ENCODE results near the gene LINC00632.
"Not testable (repeated sequence)": the region's sequence is repeated elsewhere in the genome, so short reads cannot be mapped to it uniquely, and the experiment has no call there.

The LINC00632 gene

DNA sequence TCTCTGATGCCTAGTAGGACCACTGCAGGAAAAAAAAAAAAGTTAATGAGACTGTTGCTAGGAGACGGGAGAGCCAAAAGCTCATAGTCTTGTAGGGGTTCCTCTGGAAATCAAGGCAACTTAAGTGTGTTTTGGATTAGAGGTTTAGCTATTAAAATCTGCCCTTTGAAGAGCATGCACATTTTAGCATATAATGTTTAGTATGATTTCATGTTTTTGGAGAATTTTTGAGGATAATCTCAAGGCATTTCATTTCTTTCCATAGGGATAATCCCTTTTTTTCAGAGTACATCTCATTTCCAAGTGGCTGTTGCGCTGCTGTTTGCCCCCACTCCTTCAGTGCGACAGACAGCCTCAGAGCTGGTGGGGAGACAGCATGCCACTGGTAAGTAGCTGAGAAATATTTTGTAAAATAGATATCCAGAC lies at the start of gene LINC00632:
Gene LINC00632 (plus strand): TSS at position 339 of the 426 bp plus-strand sequence.
- no peak for DNase-seq (ENCODE audit: low read depth, low spot score)

DNA sequence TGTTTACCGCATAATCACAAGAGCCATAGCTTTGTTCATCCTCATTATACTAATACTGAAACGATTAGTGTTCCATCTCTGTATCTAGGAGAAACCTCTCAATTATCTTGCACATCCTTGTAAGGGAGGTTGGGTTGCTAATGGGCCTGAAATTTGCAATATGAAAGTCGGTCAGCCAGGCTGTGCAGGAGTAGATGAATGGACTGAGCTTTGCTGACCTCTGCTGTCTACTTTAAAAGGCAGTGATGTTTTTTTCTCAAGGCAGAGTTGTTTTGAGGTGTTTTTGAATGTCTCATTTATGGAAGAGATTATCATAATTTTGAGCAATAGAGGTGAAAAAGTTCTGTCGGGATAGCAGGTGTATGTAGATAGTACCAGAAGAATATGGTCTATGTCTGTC lies 47.9 kb upstream of the LINC00632 start:
- DNase-seq (ENCODE audit: low read depth, low spot score): no peak

DNA sequence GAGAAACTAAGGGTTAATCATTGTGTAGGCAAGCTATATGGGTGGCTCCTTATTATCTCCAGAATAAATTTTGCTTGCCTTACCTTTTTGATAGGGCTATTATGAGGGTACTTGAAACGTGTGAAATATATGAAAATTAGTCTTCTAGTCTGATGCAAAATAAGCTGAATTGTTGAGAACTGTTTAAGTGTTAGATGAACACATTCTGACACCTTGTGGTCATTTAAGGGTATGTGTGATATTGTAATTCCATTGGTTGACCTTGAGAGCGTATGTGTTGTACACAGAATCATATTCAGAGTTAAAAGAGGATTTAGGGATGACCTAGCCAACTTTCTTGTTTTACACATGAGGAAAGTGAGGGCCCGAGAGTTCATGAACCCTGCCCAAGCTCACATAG lies 44.6 kb upstream of the LINC00632 start:
- DNase-seq (ENCODE audit: low read depth, low spot score): no peak

GRCh38 chrX:140672840-140673731 lies 36.5 kb upstream of the LINC00632 start:
- DNase-seq (ENCODE audit: low read depth, low spot score): no peak

DNA sequence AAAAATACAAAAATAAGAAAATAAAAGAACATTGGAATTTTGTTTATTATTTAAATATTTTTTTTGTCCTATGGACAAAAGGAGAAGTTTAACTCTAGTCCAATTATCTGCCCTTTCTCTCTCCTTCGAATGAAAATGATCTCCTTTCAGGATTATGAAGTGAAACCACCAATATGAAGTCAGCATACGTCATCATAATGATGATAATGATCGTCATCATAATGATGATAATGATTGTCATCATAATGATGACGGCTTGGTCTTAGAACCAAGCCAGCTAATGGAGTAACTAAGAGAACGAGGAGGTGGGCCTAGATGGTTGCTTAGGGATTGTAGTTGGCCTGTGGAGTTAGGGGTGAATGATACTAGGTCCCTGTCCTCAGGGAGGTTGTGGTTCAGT lies 21.9 kb upstream of the LINC00632 start:
- no peak for DNase-seq (ENCODE audit: low read depth, low spot score)

DNA sequence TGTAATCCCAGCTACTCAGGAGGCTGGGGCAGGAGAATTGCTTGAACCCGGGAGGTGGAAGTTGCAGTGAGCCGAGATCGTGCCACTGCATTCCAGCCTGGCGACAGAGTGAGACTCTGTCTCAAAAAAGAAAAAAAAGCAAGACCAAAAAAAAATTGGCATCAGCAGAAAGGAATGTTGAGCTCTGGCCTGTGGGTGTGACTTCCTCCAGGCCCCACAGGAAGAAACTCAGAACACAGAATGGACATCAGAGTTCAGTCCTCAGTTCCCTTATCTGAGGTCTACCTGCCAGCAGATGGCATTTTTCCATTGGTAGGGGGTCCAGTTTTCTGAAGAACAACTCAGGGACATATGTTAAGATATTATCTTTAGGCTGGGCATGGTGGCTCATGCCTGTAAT lies 18.0 kb upstream of the LINC00632 start:
- DNase-seq (ENCODE audit: low read depth, low spot score): not testable (repeated sequence)

DNA sequence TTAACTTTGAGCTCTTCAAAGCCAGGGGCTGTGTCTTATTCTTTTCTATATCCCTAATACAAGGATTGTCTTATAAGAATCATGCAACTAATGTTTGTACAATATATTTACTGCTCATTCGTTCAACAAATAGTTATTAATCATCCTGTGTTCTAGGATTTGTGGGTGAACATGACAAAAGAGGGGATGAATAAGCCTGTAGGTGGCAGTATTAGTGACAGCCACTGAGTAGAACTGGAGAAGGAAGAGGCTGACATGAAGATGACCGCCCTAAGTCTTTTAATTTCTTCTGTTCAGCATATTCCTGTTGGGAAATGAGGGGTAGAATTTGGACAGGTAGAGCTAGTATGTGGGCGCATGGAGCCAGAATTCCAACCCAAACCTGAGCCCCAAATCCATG lies 11.9 kb upstream of the LINC00632 start:
- no peak for DNase-seq (ENCODE audit: low read depth, low spot score)

GRCh38 chrX:140701480-140701879 lies 8.1 kb upstream of the LINC00632 start:
- DNase-seq (ENCODE audit: low read depth, low spot score): no peak

DNA sequence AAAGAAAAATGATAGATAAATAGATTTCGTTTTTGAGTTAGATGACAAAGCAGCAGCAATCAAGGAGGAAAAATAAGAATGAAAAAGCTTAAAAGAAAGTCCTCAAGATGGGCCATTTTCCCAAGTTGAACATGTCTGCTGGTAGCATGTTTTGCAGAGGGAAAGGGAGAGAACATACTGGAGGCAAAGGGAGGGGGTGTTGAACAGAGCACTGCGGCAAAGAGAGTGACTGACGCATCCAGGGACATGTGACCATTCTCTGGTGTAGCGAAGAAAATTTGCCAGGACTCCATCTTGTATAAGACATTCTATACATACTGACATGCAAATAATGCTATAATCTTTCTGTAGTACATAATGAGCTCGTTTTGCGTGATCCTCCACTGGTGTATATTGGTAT lies 1.2 kb downstream of the LINC00632 start:
- DNase-seq (ENCODE audit: low read depth, low spot score): no peak

DNA sequence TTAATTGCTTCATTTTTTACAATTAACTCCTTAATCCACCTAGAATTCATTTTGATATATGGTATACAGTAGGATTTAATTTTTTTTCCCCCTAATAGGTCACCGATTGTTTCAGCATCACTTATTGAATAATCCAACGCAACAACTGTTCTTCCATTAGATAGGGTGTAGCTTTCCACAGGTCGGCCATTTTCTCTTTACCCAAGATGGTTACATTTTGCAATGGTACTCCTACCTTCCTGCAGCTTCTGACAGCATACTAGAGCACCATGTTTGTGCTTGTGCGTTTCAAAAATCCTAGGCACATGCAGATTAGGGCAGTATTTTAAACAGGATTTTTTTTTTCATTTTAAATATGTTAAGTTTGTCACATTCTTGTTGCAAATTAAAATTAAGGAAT lies 2.3 kb downstream of the LINC00632 start:
- no peak for DNase-seq (ENCODE audit: low read depth, low spot score)

DNA sequence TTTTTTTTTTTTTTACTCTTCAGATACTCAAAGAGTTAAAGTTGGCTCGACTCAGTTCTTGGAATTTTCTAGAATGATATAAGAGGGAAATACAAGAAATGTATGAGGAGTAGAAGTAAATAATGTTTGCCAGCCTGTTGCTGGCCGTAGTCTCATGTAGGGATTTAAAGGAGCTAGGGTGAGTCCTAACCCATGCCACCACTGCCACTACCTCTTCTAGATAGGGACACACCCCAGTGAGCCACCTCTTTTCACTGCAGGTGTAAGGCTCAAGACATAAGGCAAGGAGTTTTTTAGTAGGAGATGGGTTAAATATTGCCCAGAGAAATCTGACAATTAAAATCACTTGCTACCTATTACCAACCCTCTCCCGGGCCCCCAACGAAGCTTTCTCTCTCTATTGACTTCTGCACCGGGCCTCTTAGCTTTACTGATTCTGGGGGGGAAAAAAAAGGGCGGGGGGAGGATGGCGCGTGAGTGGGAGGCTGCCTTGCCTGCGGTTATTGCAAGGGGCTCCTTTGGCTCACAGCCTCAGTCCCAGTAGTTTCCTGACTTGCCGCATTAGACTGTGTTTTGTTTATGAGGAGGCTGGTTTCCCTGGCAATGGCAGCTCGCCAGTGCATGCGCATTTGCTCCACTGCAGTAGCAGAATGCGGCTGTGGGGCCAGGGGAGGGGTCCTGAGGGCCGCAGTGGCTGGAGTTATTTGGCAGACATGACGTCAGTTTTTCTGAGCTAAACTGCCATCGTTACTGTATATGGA lies 3.0 kb downstream of the LINC00632 start:
- DNase-seq (ENCODE audit: low read depth, low spot score): no peak

DNA sequence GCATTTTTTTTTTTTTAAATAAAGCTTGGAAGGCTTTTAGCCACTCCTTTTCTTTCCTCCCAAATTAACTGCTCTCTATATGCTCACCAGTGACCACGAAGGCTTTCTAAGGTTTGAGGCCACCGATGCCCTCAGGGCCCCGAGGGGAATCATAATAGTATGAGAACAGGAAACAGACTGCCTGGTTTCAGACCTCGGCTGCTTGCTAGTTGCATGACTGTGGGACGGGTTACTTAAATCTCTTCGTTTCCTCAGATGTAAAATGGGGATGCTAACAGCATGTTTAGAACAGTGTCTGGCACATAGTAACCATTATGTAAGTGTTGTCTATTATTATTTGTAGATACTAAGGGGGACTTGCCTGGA lies 3.6 kb downstream of the LINC00632 start:
- DNase-seq (ENCODE audit: low read depth, low spot score): no peak

DNA sequence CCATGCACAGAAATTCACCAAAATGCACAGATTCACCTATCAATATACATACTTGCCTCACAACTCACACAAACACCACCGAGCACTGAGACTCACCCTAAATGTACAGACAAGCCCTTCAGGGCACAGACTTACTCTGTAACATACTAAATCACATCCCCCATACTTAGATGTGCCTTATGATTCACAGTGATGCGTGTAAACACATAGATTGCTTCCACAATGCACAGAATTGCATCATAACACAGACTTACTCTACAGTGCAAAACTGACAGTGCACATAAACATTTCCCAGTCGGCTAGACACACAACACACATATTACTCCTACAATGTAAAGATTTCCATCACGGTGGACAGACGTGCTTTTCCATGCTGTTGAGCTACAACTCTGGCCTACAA lies 6.2 kb downstream of the LINC00632 start:
- no peak for DNase-seq (ENCODE audit: low read depth, low spot score)

- DNase-seq (ENCODE audit: low read depth, low spot score): no peak
Observed at GRCh38 chrX:140723121-140723715, 13.7 kb downstream of the LINC00632 start.

DNA sequence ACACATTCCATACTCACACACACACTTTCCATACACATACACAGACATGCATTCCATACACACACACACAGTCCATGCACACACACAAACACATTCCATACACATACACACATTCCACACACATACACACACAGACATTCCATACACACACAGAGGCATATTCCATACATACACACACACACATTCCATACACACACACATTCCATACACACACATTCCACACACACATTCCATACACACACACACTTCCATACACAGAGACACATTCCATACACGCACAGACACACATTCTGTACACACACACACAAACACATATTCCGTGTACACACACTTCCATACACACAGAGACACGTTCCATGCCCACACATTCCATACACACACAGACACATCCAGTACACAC lies 14.8 kb downstream of the LINC00632 start:
- DNase-seq (ENCODE audit: low read depth, low spot score): no peak

DNA sequence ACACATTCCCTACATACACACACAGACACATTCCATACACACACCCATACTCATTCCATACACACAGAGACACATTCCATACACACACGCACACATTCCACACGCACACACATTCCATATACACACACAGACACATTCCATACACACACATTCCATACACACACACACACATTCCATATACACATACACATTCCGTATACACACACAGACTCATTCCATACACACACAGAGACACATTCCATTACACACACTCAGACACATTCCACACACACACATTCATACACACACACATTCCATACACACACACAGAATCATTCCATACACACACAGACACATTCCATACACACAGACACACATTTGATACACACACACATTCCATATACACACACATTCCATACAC lies 15.2 kb downstream of the LINC00632 start:
- no peak for DNase-seq (ENCODE audit: low read depth, low spot score)

- no peak for DNase-seq (ENCODE audit: low read depth, low spot score)
Observed at GRCh38 chrX:140725500-140725899, 15.9 kb downstream of the LINC00632 start.

- DNase-seq (ENCODE audit: low read depth, low spot score): no peak
Observed at GRCh38 chrX:140733766-140734342, 24.3 kb downstream of the LINC00632 start.

- DNase-seq (ENCODE audit: low read depth, low spot score): no peak
Observed at GRCh38 chrX:140744085-140744484, 34.5 kb downstream of the LINC00632 start.

DNA sequence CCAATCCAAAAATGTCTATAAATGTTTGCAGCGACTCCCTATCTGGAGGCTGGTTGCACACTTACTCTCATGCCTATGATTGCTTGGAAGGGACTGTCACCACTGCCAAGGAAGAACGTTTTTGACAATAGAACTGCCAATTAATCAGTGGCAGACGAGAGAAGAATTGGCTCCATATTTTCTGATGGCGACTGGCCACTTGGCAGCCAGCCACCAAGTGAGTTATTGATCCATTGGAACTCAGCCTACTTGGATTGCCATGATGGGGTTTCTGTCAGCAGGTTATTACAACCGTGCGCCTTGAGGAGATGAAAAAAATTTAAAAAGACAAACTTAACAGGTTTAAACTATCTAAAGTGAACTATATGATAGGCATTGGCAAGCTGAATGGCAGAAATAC lies 47.4 kb downstream of the LINC00632 start:
- no peak for DNase-seq (ENCODE audit: low read depth, low spot score)

DNA sequence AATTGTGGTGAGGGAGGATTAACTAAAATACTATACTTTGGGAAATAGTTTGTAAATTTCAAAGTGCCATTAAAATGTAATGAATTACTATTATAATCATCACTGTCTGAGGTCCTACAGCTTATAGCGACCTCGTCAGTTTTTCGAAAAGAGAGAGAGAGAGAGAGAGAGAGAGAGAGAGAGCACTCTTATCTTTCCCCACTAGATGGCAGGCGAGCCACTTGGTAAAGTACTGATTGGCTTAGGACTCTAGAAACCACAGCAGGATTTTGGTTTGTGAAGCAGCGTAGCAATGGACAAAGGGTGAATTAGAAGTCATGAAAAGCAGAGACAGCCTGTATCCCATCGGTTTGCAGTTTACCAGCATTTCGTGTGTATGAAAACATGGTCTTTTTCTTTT lies 52.5 kb downstream of the LINC00632 start:
- no peak for DNase-seq (ENCODE audit: low read depth, low spot score)

GRCh38 chrX:140764401-140764919 lies 54.9 kb downstream of the LINC00632 start:
- no peak for DNase-seq (ENCODE audit: low read depth, low spot score)
